DOHH2 (cell line): ENCODE data around the gene ATE1.

ENCODE experiments used
- H3F3A ChIP-seq: fragments of 200-600 bp; sonication (generic), shearing (Covaris generic); 2 replicates; pipeline ENCODE4 v1.6.0; 2016; ENCODE audit warnings: antibody characterized with exemption, mild to moderate bottlenecking; ENCODE audit not compliant: control insufficient read depth, insufficient read depth
- H3K27ac ChIP-seq: fragments of 200-600 bp; sonication (generic); 2 replicates; pipeline ENCODE4 v1.5.1; 2014; ENCODE audit warnings: low read depth, mild to moderate bottlenecking, low read length, moderate library complexity
- H3K27me3 ChIP-seq: fragments of 200-600 bp; sonication (generic); 2 replicates; pipeline ENCODE4 v1.6.1; 2014; ENCODE audit warnings: mild to moderate bottlenecking, low read length, mixed read lengths; ENCODE audit not compliant: control insufficient read depth
- H3K36me3 ChIP-seq: fragments of 200-600 bp; sonication (generic); 2 replicates; pipeline ENCODE4 v1.6.1; 2014; ENCODE audit warnings: mild to moderate bottlenecking, low read length, moderate library complexity, mixed read lengths; ENCODE audit not compliant: control insufficient read depth
- H3K4me1 ChIP-seq: fragments of 200-600 bp; sonication (generic); 2 replicates; pipeline ENCODE4 v1.6.1; 2014; ENCODE audit warnings: mild to moderate bottlenecking, low read length, mixed read lengths; ENCODE audit not compliant: control insufficient read depth
- H3K4me2 ChIP-seq: fragments of 200-600 bp; sonication (generic); 2 replicates; pipeline ENCODE4 v1.6.0; 2014; ENCODE audit warnings: mild to moderate bottlenecking, low read length, moderate library complexity
- H3K4me3 ChIP-seq: fragments of 200-600 bp; sonication (generic); 2 replicates; pipeline ENCODE4 v1.5.1; 2014; ENCODE audit warnings: mild to moderate bottlenecking, low read length, mixed read lengths
- H3K79me2 ChIP-seq: fragments of 200-600 bp; sonication (generic); 2 replicates; pipeline ENCODE4 v1.6.1; 2014; ENCODE audit warnings: mild to moderate bottlenecking, low read length, mixed read lengths; ENCODE audit not compliant: control insufficient read depth
- H3K9me2 ChIP-seq: fragments of 200-600 bp; sonication (generic); replicated peaks from 2 replicates; pipeline ENCODE4 v1.6.1; 2014; ENCODE audit warnings: mild to moderate bottlenecking, low read length, mixed read lengths; ENCODE audit not compliant: control insufficient read depth
- H3K9me3 ChIP-seq: fragments of 200-600 bp; sonication (generic); 2 replicates; pipeline ENCODE4 v1.6.1; 2014; ENCODE audit warnings: antibody characterized with exemption, low read length, mixed read lengths; ENCODE audit not compliant: control insufficient read depth, insufficient read depth
- H4K20me1 ChIP-seq: fragments of 200-600 bp; sonication (generic); 2 replicates; pipeline ENCODE4 v1.6.0; 2014; ENCODE audit warnings: low read depth, mild to moderate bottlenecking, antibody characterized with exemption, low read length, moderate library complexity; ENCODE audit not compliant: control insufficient read depth, insufficient read depth
- EZH2phosphoT487 ChIP-seq: fragments of 200-600 bp; sonication (generic); IDR thresholded peaks from 2 replicates; pipeline ENCODE4 v1.6.1; 2017; ENCODE audit warnings: borderline replicate concordance, mild to moderate bottlenecking, antibody characterized with exemption, low read length, moderate library complexity, mixed read lengths
- TF ChIP-seq, protein P1 (sequence below): fragments of 200-600 bp; sonication (generic); IDR thresholded peaks from one replicate; pipeline ENCODE4 v1.5.1; 2014; ENCODE audit warnings: antibody characterized with exemption, mild to moderate bottlenecking, low read depth, low read length; ENCODE audit not compliant: poor library complexity, severe bottlenecking

Gene ATE1

GRCh38 chr10:121854809-121855445 lies 72.9 kb downstream of the ATE1 start:
- Histone ChIP-seq H3K4me2 (no peak overlapping the region), H3K36me3 (peaks cover 10% of the 10 kb centered on the region), H3K27me3 (no peaks in the 10 kb centered on the region), H3K9me2 (no peaks in the 10 kb centered on the region), H3K4me3 (no peak overlapping the region), H3K9me3 (no peaks in the 10 kb centered on the region), H3F3A (no peaks in the 10 kb centered on the region), H4K20me1 (no peaks in the 10 kb centered on the region), H3K27ac (no peak overlapping the region), H3K4me1 (peaks cover 11% of the 10 kb centered on the region), H3K79me2 (no peaks in the 10 kb centered on the region)
- TF ChIP-seq EZH2phosphoT487 = no peak
- TF ChIP-seq, protein P1, sequence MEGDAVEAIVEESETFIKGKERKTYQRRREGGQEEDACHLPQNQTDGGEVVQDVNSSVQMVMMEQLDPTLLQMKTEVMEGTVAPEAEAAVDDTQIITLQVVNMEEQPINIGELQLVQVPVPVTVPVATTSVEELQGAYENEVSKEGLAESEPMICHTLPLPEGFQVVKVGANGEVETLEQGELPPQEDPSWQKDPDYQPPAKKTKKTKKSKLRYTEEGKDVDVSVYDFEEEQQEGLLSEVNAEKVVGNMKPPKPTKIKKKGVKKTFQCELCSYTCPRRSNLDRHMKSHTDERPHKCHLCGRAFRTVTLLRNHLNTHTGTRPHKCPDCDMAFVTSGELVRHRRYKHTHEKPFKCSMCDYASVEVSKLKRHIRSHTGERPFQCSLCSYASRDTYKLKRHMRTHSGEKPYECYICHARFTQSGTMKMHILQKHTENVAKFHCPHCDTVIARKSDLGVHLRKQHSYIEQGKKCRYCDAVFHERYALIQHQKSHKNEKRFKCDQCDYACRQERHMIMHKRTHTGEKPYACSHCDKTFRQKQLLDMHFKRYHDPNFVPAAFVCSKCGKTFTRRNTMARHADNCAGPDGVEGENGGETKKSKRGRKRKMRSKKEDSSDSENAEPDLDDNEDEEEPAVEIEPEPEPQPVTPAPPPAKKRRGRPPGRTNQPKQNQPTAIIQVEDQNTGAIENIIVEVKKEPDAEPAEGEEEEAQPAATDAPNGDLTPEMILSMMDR = no peak

DNA sequence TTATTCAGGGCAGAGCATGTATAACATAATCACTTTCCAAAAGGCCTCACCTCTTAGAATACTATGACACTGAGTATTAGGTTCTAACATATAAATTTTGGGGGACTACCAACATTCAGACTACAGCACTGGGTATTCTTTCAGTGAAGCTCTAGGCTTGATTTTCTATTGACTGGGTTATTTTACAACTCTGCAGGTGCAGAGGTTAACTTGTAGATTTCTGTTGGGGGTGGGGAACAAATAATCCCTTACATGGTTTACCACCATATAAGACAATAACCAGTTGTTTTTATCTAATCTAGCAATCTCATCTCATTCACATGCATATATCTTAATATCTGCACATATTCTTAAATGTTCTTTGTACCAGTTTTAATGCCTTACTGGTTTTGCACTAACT lies 73.9 kb downstream of the ATE1 start:
- TF ChIP-seq, protein P1 = no peak
- no peak for TF ChIP-seq EZH2phosphoT487
- no peaks in the 10 kb centered on the region for H4K20me1 ChIP-seq
- peaks cover 14% of the 10 kb centered on the region for H3K36me3 ChIP-seq
- H3K4me1 ChIP-seq = peaks cover 11% of the 10 kb centered on the region
- H3K27ac ChIP-seq = no peak overlapping the region
- H3K4me3 ChIP-seq = no peak overlapping the region
- no peaks in the 10 kb centered on the region for H3K27me3 ChIP-seq
- H3K4me2 ChIP-seq = no peak overlapping the region
- H3K9me3 ChIP-seq = no peaks in the 10 kb centered on the region
- no peaks in the 10 kb centered on the region for H3F3A ChIP-seq
- H3K79me2 ChIP-seq = no peaks in the 10 kb centered on the region
- H3K9me2 ChIP-seq = no peaks in the 10 kb centered on the region

DNA sequence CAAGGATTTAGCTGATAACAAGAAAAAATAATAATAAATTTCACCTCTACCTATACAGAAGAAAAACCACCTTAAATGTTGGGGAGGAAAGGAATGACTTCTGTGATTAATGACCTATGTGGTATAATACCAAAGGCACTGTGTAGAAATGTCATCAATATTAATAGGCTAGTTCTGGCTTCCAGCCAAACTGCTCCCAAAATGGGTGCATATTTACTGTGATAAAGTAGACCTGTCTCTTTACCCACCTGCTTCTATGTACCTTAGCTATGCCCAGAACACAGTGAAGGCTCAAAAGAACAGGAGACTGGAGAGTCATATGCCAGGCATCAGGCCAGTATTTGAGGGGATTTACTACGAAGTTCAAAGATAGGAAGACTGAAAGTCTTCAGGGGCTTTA lies 76.0 kb downstream of the ATE1 start:
- Histone ChIP-seq H3K4me2 (no peak overlapping the region), H3K27me3 (no peaks in the 10 kb centered on the region), H3K27ac (no peak overlapping the region), H3K9me2 (no peaks in the 10 kb centered on the region), H3F3A (no peaks in the 10 kb centered on the region), H3K4me1 (peaks cover 11% of the 10 kb centered on the region), H3K4me3 (no peak overlapping the region), H3K36me3 (peaks cover 10% of the 10 kb centered on the region), H3K79me2 (no peaks in the 10 kb centered on the region), H3K9me3 (no peaks in the 10 kb centered on the region), H4K20me1 (no peaks in the 10 kb centered on the region)
- TF ChIP-seq EZH2phosphoT487 = no peak
- TF ChIP-seq, protein P1 = no peak
